HCT116 (cell line): Measurements from ENCODE around the gene COL23A1. TPM values are rescaled to one million over a fixed set of nuclear protein-coding genes. Genes with fewer than 3 reads are reported as not detected.
"Not testable (repeated sequence)": the region's sequence is repeated elsewhere in the genome, so short reads cannot be mapped to it uniquely, and the experiment has no call there.

Experiments
- ATAC-seq: fragments of 200-7000 bp; cut with Tn5 transposase; 2 replicates; pipeline ENCODE4 v1.9.1; 2020; ENCODE audit warnings: mild to moderate bottlenecking, moderate library complexity
- BruUV-seq: library from RNA; stranded (reverse); fragments of 400-500 nt; replicated peaks from 2 replicates; lab custom pipeline; 2021; lab: Mats Ljungman, UMichigan
- CTCF ChIA-PET: fragments of 300-600 bp; sonication (Branson Sonifier 250); formaldehyde crosslinking; loops from one replicate; lab custom pipeline; 2021; ENCODE audit warnings: antibody characterized with exemption; lab: Charles Lee
- POLR2A ChIA-PET: fragments of 300-600, 350-600 bp; sonication (Branson Sonifier 250); formaldehyde crosslinking; loops from one replicate; lab custom pipeline; 2021; ENCODE audit warnings: antibody characterized with exemption; lab: Charles Lee
- RAD21 ChIA-PET, 2 experiments: fragments of 300-600 bp; sonication (Branson Sonifier 250); formaldehyde crosslinking; loops; one replicate each; lab custom pipeline; 2023; ENCODE audit warnings: low total read pairs in 2 of 2; ENCODE audit not compliant: uncharacterized antibody in 2 of 2, unreplicated experiment in 2 of 2, low non-redundant PET in 1 of 2; lab: Charles Lee
- DNase-seq: peaks from one replicate; pipeline ENCODE4 v3.0.0-alpha.2; 2010; ENCODE audit warnings: low read depth, low spot score
- H2AFZ ChIP-seq: fragments of 200-600 bp; shearing (Covaris generic), sonication (generic); 2 replicates; pipeline ENCODE4 v1.6.1; 2017; ENCODE audit warnings: low read depth, mixed run types, mixed read lengths, antibody characterized with exemption, low read length; ENCODE audit not compliant: poor library complexity, severe bottlenecking
- H3K27ac ChIP-seq: 2 replicates; pipeline ENCODE4 v1.5.1; 2012; ENCODE audit warnings: low read depth, low read length
- H3K27me3 ChIP-seq: fragments of 200-600 bp; sonication (generic); 2 replicates; pipeline ENCODE4 v1.6.1; 2016; ENCODE audit warnings: mixed run types, low read length, mixed read lengths; ENCODE audit not compliant: insufficient read depth
- H3K36me3 ChIP-seq, 2 experiments: fragments of 200-500 bp in 1 of 2; fragments of 200-600 bp in 1 of 2; sonication (Bioruptor generic) in 1 of 2; sonication (generic) in 1 of 2; 2 replicates each; pipeline versions ENCODE4 v1.5.1 to v1.6.1; 2014 to 2016; ENCODE audit warnings: low read length in 2 of 2, inconsistent platforms in 1 of 2, mixed read lengths in 1 of 2, mixed run types in 1 of 2; ENCODE audit not compliant: insufficient read depth in 2 of 2, control insufficient read depth in 1 of 2
- H3K4me1 ChIP-seq, 2 experiments: fragments of 200-600 bp in 1 of 2; sonication (generic) in 1 of 2; 2 replicates each; pipeline versions ENCODE4 v1.5.1 to v1.6.1; 2012 to 2017; ENCODE audit warnings: low read length in 2 of 2, inconsistent platforms in 1 of 2, mild to moderate bottlenecking in 1 of 2, mixed read lengths in 1 of 2, mixed run types in 1 of 2, moderate library complexity in 1 of 2; ENCODE audit not compliant: insufficient read depth in 2 of 2, control insufficient read depth in 1 of 2
- H3K4me2 ChIP-seq: fragments of 200-600 bp; sonication (generic); 2 replicates; pipeline ENCODE4 v1.6.1; 2017; ENCODE audit warnings: mixed run types, low read length, mixed read lengths
- H3K4me3 ChIP-seq, 2 experiments: fragments of 200-600 bp in 1 of 2; sonication (generic) in 1 of 2; replicated peaks in 1 of 2; 2 replicates each; pipeline ENCODE4 v1.5.1; 2011 to 2016; ENCODE audit warnings: low read length in 2 of 2, control low read depth in 1 of 2, low read depth in 1 of 2, mild to moderate bottlenecking in 1 of 2, mixed read lengths in 1 of 2, mixed run types in 1 of 2
- H3K79me2 ChIP-seq: fragments of 200-600 bp; sonication (generic); 2 replicates; pipeline ENCODE4 v1.6.1; 2017; ENCODE audit warnings: mild to moderate bottlenecking, mixed run types, low read length, moderate library complexity, mixed read lengths; ENCODE audit not compliant: insufficient read depth
- H3K9ac ChIP-seq: fragments of 200-600 bp; sonication (generic); 2 replicates; pipeline ENCODE4 v1.6.1; 2016; ENCODE audit warnings: low read length, mixed read lengths
- H3K9me2 ChIP-seq: fragments of 200-600 bp; sonication (generic), shearing (Covaris generic); 2 replicates; pipeline ENCODE4 v1.6.1; 2017; ENCODE audit warnings: mixed run types, mild to moderate bottlenecking, moderate library complexity; ENCODE audit not compliant: insufficient read depth
- H3K9me3 ChIP-seq, 2 experiments: fragments of 200-500 bp in 1 of 2; fragments of 200-600 bp in 1 of 2; sonication (Bioruptor generic) in 1 of 2; sonication (generic) in 1 of 2; 2 replicates each; pipeline ENCODE4 v1.6.1; 2014 to 2017; ENCODE audit warnings: low read length in 2 of 2, mixed read lengths in 2 of 2, inconsistent platforms in 1 of 2, low read depth in 1 of 2, mild to moderate bottlenecking in 1 of 2, mixed run types in 1 of 2, moderate library complexity in 1 of 2; ENCODE audit not compliant: control insufficient read depth in 1 of 2, insufficient read depth in 1 of 2
- H4K20me1 ChIP-seq: fragments of 200-600 bp; sonication (generic), shearing (Covaris generic); 2 replicates; pipeline ENCODE4 v1.6.1; 2017; ENCODE audit warnings: mixed run types, mild to moderate bottlenecking, moderate library complexity; ENCODE audit not compliant: insufficient read depth
- CEBPB ChIP-seq: IDR thresholded peaks from 2 replicates; pipeline ENCODE4 v1.6.1; 2012; ENCODE audit warnings: low read depth
- EGR1 ChIP-seq: IDR thresholded peaks from 2 replicates; pipeline ENCODE4 v1.6.1; 2012; ENCODE audit warnings: low read depth
- ELF1 ChIP-seq: IDR thresholded peaks from 2 replicates; pipeline ENCODE4 v1.6.1; 2012; ENCODE audit warnings: low read depth, borderline replicate concordance
- EZH2phosphoT487 ChIP-seq: fragments of 200-600 bp; IDR thresholded peaks from 2 replicates; pipeline ENCODE4 v1.6.1; 2018; ENCODE audit warnings: antibody characterized with exemption, borderline replicate concordance
- MAX ChIP-seq: IDR thresholded peaks from 2 replicates; pipeline ENCODE4 v1.6.1; 2012
- POLR2A ChIP-seq: IDR thresholded peaks from 2 replicates; pipeline ENCODE4 v1.7.0; 2011; ENCODE audit warnings: borderline replicate concordance; ENCODE audit not compliant: insufficient read depth, insufficient read length; ENCODE audit errors: extremely low read depth
- RAD21 ChIP-seq: IDR thresholded peaks from 2 replicates; pipeline ENCODE4 v1.6.1; 2012; ENCODE audit warnings: low read depth, mild to moderate bottlenecking
- SP1 ChIP-seq: IDR thresholded peaks from 2 replicates; pipeline ENCODE4 v1.6.1; 2012; ENCODE audit warnings: low read depth
- TCF7L2 ChIP-seq: IDR thresholded peaks from 2 replicates; pipeline ENCODE4 v1.7.0; 2011; ENCODE audit warnings: borderline replicate concordance, inconsistent platforms; ENCODE audit not compliant: insufficient read depth, insufficient read length; ENCODE audit errors: extremely low read depth
- intact Hi-C: fragments of 100-400 bp; cut with micrococcal nuclease; formaldehyde crosslinking; loops from 2 replicates; pipeline ENCODE4 v1.10.0; 2022
- total RNA-seq: library from RNA; stranded (reverse); gene quantifications from one replicate; pipeline ENCODE4 v1.2.1, GENCODE V29; 2021; ENCODE audit not compliant: unreplicated experiment

Gene COL23A1
- total RNA-seq, 1 experiment from 2014 or later = not detected

DNA sequence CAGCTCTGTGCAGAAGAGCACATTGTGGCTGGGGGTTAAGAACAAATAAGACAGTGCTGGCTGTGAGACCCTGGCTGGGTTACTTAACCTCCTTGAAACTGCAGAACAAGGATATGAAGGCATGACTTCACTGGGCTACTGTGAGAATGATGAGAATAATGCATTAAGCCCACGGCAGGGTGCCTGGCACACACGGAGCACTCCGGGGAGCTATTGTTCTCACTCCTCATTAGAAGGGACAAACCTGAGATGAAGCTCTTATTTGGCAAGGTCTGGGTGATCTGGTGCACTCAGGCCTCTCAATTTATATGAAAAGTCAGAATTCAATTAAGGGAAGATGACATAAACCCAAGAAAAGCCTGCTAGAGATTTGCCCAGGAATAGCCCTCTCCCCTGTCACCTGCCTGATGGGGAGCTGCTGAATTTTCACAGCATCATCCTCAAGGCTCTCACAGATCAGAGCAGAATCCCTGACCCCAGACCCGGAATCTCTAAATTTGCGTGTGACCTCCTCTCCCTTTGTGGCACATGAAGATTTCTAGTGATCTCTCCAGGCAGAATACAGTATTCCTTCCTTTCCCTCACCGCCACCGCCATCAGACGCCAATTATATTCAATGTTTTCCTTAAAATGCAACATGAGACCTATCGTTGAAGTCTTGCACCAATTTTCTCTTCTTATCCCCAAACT is 102.1 kb downstream of the COL23A1 start (continued):
- no peak for TF ChIP-seq TCF7L2
- no peak for TF ChIP-seq ELF1

DNA sequence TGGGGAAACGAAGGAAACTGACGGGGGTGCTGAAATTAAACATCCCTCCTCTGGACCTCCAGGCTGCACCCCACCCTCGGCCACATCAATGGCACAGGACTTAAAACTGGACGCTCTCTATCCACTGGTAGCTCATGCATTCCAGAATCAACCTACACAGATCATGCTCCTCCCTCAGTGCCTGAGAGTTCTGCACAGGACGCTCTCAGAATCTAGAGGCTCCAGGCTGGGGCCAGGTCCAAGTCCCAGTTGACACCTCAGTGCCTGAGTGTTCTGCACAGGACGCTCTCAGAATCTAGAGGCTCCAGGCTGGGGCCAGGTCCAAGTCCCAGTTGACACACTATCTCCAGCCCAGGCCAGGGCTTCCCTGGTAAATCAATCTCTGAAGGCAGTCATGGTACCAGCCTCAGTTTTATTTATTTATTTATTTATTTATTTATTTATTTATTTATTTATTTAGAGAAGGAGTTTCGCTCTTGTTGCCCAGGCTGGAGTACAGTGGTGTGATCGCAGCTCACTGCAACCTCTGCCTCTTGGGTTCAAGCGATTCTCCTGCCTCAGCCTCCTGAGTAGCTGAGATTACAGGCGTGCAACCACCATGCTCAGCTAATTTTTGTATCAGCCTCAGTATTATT is 103.2 kb downstream of the COL23A1 start:
- H3K27ac ChIP-seq, H3K9me3 ChIP-seq, H2AFZ ChIP-seq, H4K20me1 ChIP-seq, H3K79me2 ChIP-seq, DNase-seq, intact Hi-C loops, H3K4me1 ChIP-seq, H3K27me3 ChIP-seq, H3K4me2 ChIP-seq, RAD21 ChIA-PET, CTCF ChIA-PET, ATAC-seq, H3K4me3 ChIP-seq, H3K36me3 ChIP-seq, H3K9me2 ChIP-seq, H3K9ac ChIP-seq, BruUV-seq, POLR2A ChIA-PET: not testable (repeated sequence)

DNA sequence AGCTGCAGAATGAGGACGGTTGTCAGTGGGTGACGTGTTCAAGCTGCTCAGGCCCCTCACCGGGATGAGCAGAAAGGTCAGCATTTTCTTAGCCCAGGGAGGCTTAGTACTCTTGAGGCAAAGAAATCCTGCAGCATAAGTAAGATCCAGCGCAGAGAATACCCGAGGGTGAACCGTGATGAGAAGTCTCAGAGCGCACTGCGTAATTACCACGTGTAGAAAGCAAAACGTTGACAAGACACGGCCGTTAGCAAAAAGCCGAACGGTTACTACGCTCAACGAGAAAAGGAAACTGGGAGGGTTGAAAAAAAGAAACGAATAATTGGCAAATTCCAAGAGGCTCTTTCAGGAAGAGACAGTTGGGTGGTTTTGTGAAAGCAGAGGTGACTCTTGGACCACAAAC is 104.0 kb downstream of the COL23A1 start:
- DNase-seq = no peak
- H3K9ac ChIP-seq = no peak overlapping the region
- TF ChIP-seq EGR1 (no peak), CEBPB (no peak), SP1 (no peak), POLR2A (no peak), EZH2phosphoT487 (no peak), MAX (no peak), RAD21 (no peak)
- TF ChIP-seq, all 23 proteins: peak for 0
- ChIA-PET CTCF (no interaction called here), POLR2A (no interaction called here), RAD21 (no interaction called here)
- BruUV-seq = no TSS peak
- Histone ChIP-seq H3K4me2 (no peak overlapping the region), H3K9me3 (no peaks in the 10 kb centered on the region), H3K27ac (no peak overlapping the region), H4K20me1 (no peaks in the 10 kb centered on the region), H3K27me3 (0 out of 2 replicates have a peak, but pooled peaks cover 4% of the 10 kb centered on the region), H3K79me2 (no peaks in the 10 kb centered on the region), H3K4me1 (no peaks in the 10 kb centered on the region), H3K36me3 (no peaks in the 10 kb centered on the region), H3K9me2 (no peaks in the 10 kb centered on the region), H2AFZ (no peak overlapping the region), H3K4me3 (no peak overlapping the region)
- intact Hi-C loops = no loop called here
- no peak for ATAC-seq
